GM18511 (cell line): ENCODE data around the gene TRIO.

ENCODE experiments used
- ATAC-seq: cut with Tn5 transposase; IDR thresholded peaks from one replicate; pipeline ENCODE4 v1.9.1; 2021; ENCODE audit warnings: mild to moderate bottlenecking, moderate library complexity; ENCODE audit not compliant: unreplicated experiment

Gene TRIO

DNA sequence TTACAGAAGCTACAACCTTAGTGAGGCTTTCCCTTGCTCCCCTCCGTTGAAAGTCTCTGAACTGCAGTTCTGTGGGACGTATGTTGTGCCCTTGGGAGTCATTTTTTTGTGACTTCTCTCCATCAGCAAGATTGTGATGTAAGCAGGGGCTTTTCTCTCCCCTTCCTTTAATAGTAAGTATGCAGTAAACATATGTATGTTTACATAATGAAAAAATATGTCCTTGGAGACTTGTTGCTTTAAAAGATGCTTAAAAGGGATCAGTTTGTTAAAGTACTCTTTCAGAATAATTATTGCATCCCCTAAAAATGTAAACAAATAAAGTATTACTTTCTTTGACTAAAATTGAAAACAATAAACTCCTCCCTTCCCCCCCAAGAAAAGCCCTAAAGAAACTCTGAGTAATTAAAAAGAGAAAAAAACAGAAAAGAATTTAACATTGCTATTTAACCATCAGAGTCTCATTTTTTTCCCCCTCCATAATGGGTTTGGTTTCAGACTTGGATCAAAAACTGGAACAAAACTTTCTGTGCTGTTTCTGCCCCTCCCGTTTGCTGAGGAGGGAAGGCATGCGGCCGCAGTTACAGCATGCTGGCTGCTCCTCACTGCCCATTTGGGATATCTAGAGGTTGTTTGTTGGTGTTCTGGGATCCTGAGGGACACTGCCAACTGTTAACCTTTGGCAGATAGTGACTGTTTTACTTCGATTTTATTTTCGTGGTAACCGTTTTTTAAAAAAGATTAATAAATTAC, 40.2 kb downstream of the TRIO start:
- no peak for ATAC-seq

GRCh38 chr5:14184082-14184481, 40.9 kb downstream of the TRIO start:
- ATAC-seq: no peak

DNA sequence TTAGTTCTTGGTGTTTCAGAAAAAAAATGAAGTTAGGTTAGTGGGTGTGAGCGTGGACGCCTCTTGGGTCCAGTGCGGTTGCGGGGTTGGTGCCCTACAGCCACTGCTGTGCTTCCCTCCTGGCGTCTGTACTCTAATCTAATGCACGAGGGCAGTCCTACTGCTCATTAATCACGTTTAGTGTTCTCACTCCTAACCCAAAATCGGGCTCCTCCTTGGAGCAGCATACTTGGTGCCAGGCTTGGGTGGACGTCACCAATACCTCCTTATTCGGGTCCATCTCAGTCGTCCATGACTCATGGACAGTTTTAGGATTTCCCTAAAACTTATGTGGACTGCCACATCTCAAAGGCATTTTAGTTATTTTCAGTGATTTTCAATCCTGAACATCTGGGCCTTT, 41.6 kb downstream of the TRIO start:
- no peak for ATAC-seq

GRCh38 chr5:14185326-14186058, 42.4 kb downstream of the TRIO start:
- no peak for ATAC-seq

GRCh38 chr5:14186059-14186830, 43.1 kb downstream of the TRIO start:
- no peak for ATAC-seq

- ATAC-seq: no peak
These were observed 44.0 kb downstream of the TRIO start for GRCh38 chr5:14187157-14187556.

GRCh38 chr5:14187660-14188059, 44.5 kb downstream of the TRIO start:
- no peak for ATAC-seq

- no peak for ATAC-seq
These were observed 45.6 kb downstream of the TRIO start for GRCh38 chr5:14188778-14189177.

- no peak for ATAC-seq
These were observed 46.5 kb downstream of the TRIO start for GRCh38 chr5:14189680-14190079.

- no peak for ATAC-seq
These were observed 47.3 kb downstream of the TRIO start for GRCh38 chr5:14190194-14191164.

DNA sequence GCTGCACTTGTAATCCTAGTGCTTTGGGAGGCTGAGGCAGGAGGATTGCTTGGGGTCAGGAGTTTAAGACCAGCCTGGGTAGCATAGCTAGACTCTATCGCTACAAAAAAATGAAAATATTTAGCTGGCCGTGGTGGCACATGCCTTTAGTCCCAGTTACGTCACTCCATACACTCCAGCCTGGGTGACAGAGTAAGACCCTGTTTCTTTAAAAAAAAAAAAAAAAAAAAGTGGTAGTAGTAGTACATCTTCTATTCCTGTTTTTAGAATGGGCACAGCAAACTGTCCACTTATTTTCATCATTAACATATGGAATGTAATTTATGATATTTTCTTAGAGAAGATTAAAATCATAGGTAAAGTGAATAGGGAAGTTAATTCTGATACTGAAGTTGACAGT, 48.2 kb downstream of the TRIO start:
- no peak for ATAC-seq

GRCh38 chr5:14193496-14193895, 50.4 kb downstream of the TRIO start:
- no peak for ATAC-seq

DNA sequence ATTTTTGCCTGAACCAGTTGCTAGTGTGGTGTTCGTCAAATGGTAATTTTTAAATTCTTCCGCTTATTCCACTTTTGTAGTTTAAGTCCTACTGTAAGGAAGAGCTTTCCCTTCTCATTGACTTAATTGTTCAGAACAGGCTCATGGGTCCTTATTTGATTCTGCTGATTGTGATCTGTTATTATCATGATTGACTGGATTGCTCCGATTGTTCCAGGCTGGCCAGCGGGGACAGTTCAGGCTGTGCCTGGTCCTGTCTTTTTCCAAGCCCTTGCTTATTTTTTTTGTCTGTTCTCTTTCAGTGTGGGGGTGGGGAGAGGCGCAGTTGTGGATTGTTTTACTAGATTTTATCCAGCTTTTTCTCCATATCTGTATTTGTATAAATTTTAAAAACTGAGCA, 52.4 kb downstream of the TRIO start:
- ATAC-seq: no peak

- ATAC-seq: no peak
These were observed 53.9 kb downstream of the TRIO start for GRCh38 chr5:14197056-14197455.

GRCh38 chr5:14199902-14200301, 56.8 kb downstream of the TRIO start:
- no peak for ATAC-seq

DNA sequence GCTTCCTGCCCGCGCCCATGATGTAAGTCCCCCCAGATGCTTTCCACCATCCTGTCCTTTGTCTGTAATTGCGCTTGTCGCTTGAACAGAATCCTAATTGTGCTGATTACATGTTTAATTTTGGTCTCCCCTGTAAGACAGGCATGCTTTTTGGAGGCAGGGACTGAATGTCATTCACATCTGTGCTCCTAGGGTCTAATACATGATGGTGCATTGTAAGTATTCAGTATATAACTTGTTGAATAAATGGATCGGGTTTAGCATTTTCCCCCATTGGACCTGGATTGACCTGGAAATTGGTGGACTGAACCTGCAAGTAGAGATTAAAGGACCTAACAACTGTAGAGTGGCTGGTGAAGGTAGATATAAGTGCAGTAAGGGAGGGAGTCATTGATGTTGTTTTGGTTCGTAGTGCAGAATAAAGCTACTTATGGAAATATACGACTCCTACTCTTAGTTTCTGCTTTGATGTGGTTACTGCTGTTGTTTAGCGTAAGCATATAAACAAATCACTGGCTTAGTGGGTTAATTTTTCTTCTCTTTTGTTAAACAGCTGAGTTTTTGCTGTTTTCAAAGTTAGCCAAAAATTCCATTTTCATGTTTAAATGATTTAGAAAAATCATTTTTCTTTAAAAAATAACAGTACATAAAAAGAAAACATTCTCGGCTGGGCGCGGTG, 57.3 kb downstream of the TRIO start:
- ATAC-seq: no peak

DNA sequence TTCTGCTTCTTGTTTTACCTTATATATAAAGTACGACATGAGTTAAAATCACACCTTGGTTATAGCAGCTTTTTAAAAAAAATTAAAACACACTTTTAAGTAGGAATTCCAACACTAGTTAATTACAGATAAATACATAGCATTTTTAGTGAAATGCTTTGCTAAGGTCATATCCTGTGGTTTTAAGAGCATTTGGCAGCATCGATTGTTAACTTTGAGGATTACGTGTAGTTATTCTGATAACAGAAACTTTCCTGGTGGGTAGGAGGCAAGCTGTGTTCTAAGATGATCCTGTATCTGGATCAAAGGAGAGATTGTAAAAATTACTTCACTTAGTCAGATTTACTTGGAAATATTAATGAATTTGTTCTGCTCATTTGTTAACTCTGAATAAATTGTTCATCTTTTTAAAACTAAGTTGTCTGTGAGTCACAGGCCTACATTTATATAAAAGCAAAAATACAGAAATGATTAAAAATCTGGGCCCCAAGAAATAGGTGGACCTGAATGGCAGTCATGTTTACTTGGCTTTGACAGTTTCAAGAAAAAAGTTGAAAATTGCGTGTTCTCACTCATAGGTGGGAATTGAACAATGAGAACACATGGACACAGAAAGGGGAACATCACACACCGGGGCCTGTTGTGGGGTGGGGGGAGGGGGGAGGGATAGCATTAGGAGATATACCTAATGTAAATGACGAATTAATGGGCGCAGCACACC, 58.3 kb downstream of the TRIO start:
- no peak for ATAC-seq

DNA sequence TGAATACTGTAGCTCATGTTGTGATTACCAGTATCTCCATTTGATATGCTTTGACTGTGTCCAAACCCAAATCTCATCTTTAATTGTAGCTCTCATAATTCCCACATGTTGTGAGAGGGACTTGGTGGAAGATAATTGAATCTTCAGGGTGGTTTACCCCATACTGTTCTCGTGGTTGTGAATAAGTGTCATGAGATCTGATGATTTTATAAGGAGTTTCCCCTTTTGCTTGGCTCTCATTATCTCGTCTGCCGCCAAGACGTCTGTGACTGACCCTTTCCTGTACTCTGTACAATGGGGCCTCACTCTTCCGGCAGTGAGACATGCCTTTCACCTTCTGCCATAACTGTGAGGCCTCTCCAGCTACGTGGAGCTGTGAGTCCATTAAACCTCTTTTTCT, 59.3 kb downstream of the TRIO start:
- no peak for ATAC-seq

- no peak for ATAC-seq
These were observed 61.0 kb downstream of the TRIO start for GRCh38 chr5:14204011-14204670.
